ENCODE results near the gene CATSPER3.

Gene CATSPER3

DNA sequence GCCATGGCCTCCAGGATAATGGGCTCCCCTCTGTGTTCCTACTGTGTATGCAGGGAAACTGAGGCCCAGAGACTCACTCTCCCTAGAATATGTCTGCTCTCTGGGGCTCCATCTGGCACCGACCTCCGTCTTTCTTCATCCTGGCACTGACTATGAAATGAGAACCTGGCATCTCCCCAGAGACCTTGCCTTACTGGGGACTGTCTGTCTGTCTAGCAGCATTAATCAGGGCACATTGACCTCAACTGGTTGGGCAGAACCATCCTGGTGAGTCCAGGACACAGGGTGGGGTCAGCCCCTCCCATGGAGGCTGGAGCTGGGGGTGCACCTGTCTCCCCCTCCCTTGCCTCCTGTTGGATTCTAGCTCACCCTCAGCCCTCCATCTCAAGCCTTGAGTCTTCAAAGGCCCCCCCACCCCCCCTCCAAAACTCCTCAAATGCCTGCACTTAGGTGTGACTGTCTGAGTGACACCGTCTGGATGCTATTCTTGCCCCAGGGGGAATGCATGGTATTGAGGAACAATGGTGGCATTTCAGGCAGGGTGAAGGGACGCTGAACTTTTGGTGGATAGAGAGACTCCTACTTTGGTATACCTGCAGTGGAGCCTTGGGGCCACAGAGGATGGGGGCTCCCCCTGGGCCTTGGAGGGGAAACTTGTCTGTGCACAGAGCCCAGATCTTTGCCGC, 79.1 kb downstream of the CATSPER3 start:
- DNase-seq: no peak

DNA sequence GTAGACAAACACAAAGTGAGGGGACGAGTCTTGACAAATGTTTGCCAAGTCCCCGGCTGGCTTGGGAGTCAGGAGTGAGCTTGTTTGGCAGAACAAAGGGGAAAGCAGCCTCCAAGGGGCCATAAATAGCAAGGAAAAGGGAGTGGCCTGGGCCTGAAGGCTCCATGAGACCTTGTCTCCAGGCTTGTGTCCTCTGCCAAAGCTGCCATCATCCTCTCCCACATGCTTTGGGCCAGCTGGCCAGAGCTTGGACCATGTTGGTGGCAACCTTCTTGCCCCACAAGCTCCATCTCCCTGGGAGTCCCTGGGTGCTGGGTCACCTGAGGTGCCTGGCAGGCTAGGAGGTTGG, 79.6 kb downstream of the CATSPER3 start:
- DNase-seq: no peak

DNA sequence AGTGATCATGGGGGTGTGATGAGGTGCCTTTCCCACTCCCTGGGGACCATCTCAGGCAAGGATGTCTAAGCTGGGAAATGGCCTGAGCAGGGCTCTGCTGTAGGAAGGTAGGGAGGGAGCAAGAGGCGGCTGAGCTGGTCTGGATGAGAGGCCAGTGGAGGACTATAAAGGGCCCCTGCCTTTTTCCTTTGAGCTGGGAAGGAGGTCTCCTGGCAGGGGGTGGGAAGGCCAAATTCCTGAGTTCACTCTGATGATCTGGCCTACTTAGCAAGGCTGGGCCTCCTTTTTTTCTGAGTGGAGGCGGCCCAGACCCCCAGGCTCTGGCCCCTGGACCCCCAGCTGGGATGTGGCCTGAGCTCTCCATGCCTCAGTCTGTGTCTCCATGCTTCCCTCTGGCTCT, 80.6 kb downstream of the CATSPER3 start:
- no peak for DNase-seq

DNA sequence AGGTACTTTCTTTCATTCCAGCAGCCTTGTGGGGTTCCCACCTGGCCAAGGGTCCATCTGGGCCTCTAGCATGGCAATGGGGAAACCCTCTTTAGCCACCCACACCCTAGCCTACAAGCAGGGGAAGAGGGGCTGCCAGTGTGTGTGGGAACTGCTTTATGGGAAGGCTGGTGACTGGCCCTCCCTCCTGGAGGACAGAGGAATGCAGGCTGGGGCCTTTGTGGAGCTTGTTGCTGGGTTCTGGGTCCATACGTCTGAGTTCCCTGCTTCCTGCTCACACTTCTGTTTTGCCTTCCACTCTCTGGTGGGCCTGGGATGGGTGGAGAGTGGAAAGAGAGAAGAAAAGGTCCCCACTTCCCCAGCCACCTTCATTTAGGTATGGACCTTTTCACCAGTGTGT, 81.2 kb downstream of the CATSPER3 start:
- DNase-seq: no peak

DNA sequence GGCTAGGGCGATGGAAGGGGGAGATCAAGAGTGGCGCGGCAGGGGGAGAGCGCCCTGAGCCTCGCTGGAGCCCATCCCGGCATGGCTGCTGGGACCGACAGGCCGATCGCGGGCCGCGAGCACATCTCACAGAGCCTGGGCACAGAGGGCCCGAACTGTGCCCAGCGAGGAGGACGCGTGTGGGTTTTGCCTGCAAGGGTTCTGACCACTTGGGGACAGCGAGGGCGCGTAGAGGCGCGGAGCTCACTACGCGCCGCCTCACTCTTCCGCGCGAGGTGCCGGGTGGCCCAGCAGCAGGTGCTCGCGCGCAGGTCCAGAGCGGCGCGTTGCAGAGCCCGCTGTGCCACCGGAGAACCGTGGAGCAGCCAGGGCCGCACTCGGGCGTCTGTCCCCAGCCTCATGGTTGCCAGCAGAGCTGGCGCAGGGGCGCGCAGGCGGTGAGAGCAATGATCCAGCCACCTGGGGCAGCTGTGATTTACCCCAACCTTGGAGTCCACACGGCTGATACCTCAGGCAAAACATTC, 82.6 kb downstream of the CATSPER3 start:
- DNase-seq: no peak

DNA sequence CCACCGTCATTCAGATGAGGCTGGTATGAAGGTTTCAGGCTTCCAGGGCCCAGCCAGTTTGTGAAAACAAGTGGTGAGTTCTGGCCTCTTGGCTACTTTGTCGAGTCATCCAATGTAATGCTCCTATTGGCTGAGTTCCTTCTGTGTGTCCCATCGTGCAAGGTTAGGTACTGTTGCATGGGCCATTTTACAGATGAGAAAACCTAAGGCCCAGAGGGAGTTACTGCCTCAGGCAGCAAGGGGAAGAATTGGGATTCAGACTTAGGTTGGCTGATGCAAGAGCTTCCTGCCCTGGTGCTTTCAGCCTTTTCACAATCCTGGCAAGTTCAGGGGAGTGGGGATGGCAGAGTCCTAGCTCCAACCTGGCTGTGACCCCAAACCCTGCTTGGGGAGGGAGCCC, 83.7 kb downstream of the CATSPER3 start:
- DNase-seq: no peak

DNA sequence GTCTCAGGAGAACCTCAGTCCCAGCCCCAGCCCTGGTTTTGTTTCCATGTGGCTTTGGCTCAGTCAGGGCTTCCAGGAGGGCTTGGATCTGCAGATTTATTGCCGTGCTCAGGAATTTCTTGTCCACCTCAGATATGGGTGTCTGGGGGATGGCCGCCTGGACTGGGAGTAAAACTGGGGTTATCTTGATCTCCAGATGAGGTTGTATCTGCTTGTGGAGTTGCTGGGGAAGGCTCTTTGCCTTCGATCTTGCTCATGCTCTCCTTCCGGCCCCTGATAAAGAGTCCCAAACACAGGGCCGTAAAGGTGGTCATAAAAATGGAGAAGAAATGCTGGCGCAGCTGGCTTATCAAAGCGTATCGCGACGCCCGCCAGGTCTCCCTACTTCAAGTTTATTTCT, 84.2 kb downstream of the CATSPER3 start:
- no peak for DNase-seq

DNA sequence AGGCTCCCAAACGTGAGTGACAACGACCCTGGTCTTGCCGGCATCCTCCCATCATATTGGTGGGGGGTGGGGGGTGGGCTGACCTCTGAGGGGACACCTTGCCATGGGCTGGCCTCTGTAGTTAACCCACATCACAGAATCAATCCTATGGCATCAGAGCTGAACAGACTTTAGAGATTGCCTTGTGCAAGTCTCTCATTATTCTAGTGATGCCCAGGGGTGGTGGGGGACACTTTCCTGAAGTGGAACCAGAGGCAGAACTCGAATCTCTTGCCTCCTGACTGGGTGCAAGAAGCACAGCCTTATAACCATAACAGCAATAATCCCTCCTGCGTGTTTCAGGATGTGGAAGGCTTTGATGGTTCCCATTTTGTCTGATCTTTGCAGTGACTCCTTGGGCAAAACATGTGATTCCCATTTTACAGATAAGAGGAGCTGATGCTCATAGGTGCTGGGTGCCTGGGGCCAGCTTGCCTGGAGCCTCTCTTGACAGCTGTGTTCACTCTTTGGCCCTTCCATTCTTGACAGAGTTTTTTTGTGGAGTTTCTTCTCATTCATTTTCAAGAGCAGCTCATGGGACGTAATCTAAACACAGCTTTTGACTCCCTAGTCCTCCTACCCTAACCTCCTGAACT, 84.9 kb downstream of the CATSPER3 start:
- no peak for DNase-seq

DNA sequence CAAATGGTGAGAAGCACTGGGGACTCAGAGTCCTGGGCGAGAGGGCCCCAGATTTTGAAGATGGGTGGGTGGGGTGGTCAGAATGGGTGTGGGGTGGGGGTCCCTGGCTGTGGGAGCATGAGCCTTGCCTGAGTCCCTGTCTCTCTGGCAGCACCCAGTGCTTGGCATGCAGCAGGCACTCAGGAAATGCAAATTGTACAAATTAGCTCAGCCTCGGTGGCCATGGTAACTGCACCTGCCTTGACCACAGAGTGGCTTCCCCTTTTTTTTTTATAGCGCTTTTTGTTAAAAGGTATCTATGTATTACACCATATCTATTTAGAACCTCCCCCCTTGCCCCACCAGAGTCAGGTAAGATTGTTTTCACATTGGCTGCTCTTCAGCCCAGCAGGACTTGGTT, 85.6 kb downstream of the CATSPER3 start:
- DNase-seq: no peak

DNA sequence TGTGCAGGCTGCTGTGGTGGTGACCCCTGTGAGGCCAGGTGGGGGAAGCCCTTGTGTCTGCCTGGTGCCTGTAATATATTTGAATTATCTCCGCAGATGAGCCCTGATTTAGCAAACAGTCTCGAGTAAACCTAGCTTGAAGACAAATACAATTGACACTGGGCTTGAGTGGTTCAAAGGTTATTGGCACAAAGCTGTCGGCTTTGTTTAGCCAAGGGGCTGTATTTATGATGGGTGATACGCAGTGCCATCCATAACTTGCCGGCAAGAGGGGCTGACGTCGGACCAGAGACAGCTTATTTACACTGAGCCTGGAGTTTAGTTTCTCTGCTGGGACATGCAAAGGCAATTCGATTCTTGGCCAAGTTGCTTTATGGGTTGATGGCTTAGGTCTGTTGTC, 86.3 kb downstream of the CATSPER3 start:
- no peak for DNase-seq

DNA sequence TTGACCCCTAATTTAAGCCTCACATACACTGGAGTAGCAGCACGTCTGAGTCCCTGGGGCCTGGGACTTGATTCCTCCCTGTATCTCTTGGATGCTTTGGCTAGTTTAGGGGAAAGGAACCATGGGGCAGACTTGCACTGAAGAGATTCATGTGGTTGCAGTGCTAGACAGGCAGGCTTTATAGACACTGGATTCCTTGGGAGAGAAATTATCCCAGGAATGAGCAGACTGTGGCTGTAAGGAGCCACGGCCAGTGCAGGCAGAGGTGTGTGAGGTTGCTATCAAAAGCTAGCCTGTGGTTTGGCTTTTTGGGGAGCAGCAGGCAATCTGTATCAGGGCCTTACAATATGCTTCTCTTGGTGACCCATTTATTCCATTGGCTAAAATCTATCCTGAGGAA, 86.8 kb downstream of the CATSPER3 start:
- no peak for DNase-seq

DNA sequence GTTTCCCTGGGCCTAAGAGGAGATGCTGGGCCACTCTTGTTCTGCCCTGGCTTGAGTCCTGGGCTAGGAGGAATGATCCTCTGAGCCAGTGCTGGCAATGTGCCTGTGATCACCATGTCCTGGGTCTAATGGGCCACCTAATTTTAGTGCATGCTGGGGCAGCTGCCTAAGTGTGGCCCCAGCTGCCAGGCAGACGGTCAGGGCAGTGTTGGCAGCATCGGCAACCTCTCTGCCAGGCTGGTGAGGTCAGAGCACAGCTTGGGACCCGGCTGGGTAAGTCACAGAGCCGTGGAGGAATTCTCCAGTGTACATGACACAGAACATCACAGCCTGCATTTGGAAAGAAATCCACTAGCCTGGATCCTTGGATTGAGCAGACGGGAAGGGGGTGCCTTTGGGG, 87.7 kb downstream of the CATSPER3 start:
- DNase-seq: no peak

DNA sequence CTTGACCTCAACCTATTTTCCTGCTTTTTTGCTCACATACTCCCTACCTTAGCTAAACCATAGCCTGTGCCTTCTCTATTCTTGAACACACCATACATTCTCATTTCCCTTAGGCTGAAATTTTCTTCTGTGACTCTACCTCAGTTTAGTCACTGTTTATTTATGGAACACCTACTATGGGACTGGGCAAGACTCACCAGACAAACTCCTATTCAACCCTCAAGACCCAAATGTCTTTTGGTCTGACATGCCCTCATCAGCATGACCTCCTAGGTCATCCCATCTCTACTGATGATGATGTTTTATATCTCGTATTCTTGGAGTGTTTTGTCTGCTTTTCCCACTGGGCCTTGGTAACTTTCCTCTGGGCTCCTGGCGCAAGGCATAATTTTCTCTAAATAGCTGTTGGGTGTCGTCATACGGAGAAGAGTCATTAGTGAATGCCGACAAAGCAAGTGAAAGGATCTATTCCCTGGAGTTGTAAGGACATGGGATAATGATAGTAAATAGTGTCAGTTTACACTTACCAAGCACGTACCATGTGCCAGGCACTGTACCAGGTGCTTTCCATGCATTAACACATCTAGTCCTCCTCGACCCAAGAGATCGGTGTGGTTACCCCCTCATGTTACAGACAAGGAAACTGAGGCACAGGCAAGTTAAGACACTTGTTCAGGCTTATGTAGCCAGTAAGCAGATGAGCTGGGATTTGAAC, 88.8 kb downstream of the CATSPER3 start:
- no peak for DNase-seq

DNA sequence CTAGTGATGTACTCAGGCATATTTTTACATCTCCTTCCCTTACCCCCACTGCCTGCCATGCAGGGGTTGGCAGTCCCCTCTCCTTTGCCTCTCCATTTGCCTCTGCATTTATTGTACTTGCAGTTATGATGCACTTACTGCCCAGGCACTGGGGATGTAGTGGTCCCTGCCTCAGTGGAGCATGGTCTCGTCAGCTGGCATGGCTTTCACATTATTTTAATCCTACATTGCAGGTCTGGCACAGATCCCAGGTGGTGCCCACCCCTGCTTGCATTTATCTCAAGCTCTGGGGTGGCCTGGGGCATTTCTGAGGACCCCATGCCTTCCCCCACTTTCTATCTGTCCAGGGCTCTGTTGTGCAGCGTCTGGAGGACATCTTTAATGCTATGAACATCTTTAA, 89.5 kb downstream of the CATSPER3 start:
- DNase-seq: no peak

DNA sequence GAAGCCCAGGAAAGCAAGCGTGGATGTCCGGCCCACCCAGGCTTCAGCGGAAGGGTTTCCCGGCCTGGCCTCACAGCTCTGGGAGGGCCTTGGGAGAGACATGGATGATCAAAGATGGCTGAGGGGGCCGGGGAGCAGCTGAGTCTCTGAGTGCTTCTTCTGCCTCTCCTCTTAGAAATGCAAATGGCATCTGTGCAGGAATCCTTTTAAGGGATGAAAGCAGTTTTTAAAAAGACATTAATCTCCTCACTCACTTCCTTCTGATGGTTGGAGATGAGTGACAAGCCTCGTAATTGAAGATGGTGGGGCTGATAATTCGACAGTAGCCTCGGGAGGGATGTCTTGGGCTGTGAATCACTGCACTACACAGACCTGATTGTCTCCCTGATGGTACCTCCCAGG, 90.6 kb downstream of the CATSPER3 start:
- DNase-seq: no peak

DNA sequence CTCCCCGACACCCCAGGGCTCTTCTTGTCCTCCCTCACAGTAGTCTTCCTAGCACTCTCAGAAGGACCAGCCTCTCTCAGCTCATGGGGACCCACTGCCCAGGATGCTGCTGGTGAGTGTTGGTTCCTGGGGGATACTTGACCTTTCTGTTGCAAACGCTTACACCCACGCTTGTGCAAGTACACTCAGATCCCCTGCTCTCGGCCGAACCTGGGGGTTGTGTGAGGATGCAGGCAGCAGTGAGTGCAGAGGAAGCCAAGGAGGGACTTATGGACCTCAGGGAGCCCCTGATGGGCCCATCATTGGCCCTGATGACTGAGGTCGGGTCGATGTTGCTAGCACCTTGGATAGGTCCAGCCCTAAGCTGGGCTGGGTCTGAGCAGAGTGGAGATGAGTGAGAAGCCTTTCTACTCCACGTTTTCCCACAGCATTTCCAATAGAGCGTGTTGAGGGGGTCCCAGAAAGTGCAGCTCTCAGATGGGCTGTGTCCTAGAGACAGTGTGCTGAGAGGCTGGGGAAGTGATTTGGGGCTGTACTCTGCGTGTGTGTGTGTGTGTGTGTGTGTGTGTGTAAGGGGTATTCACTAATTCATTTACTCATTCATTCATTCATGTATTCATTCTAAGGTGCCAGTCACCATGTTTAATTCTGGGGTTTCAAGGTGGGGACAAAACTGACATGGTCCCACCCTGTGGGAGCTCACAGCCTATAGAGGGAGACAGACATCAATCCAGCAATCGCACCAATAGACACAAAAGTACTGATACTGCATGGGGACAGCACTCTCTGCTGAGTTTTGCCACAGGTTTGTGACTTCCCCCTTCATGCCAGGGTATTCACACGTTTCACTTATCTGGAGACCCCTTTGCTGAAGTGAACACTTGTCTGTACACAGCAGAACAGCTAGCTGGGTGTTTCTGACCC, 91.6 kb downstream of the CATSPER3 start:
- DNase-seq: no peak

DNA sequence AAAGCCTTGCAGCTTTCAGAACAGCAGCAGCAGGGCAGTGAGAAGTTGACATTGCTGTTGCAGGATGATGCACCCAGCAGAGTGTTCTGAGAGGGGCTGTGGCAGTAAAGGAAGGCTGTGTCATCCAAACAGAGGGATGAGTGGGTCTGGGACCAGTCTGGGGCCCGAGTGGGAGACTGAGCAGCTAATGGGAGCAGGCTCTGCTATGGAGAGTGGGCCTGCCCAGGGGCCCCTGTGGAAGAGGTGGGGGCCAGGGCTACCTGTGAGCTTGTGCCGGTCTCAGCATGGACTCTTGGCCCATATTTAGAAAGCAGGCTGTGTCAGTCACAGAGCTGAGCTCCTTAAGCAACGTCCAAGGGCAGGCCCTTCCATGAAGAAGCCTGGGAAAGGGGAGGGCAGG, 92.3 kb downstream of the CATSPER3 start:
- DNase-seq: no peak

DNA sequence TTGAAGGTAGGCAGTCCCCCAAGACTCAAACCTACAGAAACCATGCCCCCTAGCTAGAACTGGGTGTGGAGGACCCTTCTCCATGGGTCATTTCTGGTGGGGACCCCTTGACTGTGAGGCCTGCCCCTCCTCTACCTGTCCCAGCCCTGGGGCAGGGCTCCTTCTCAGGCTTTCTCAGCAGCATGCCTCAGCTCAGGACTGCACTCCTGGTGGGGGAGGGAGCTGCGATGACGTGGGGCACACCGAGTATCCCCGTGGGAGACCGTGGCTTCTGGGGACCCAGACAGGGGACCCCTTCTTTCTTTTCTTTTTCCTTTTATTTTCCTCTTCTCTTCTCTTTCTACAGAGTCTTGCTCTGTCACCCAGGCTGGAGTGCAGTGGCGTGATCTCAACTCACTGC, 93.3 kb downstream of the CATSPER3 start:
- DNase-seq: no peak
